HG02763 (cell line): ENCODE results near the gene CTXND2.

Experiments used
- ATAC-seq: cut with Tn5 transposase; IDR thresholded peaks from one replicate; pipeline ENCODE4 v1.9.1; 2021; ENCODE audit warnings: mild to moderate bottlenecking, moderate library complexity; ENCODE audit not compliant: unreplicated experiment

CTXND2 gene

DNA sequence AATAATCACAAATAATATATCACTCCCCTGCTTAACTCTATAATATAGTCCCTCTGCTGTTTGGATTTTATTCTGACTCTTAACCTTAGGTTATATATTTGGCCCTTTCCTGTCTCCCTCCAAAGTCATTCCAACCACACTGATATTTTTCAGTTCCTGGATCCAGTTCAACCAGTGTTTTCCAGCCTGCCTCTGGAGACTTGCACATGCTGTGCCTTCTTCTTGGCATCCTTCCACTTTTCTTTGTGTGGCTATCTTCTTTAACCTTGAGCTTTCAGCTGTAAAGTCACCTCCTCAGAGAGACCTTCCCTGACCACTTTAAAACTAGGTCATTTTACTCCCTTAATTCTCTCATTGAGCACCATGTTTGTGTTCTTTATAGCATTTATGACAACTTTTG is 68.3 kb downstream of the CTXND2 start:
- no peak for ATAC-seq

DNA sequence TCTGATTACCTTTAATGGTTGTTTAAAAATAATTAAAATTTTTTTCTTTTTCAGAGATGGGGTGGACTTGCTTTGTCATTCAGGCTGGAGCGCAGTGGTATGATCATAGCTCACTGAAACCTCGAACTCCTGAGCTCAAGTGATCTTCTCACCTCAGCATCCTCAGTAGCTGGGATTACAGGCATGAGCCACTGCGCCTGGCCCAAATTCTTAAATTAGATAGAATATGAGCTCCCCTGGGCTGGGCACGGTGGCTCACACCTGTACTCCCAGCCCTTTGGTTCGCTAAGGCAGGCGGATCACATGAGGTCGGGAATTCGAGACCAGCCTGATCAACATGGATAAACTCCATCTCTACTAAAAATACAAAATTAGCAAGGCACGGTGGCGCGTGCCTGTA is 70.7 kb downstream of the CTXND2 start:
- ATAC-seq: no peak

DNA sequence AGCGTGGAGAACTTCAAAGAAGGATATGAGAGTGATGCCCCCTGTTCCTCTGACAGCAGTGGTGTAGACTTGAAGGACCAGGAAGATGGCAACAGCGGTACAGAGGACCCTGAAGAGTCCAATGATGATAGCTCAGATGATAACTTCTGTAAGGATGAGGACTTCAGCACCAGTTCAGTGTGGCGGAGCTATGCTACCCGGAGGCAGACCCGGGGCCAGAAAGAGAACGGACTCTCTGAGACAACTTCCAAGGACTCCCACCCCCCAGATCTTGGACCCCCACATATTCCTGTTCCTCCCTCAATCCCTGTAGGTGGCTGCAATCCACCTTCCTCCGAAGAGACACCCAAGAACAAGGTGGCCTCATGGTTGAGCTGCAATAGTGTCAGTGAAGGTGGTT is 73.7 kb downstream of the CTXND2 start:
- no peak for ATAC-seq

DNA sequence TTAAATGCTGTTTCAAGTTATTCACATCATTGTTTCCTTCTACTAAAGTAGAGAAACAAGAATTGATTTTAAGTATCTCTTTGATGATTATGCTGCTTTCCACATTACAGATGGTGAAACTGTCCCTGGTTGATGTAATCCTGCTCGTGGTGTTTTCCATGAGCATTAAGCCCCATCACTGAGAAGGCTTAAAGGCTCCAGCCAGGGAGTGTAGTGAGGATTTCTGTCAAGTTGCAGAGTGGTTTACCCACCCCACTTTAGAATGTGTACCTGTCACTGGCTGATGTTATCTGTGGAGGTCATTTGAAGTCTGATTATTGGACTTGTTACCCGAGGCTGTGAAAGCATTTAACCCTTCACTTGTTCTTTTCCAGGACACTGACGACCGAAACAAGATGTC is 74.8 kb downstream of the CTXND2 start:
- ATAC-seq: no peak
